HTERT RPE-1 (cell line): ENCODE data around the gene TLNRD1.
"Not testable (repeated sequence)": the region's sequence is repeated elsewhere in the genome, so short reads cannot be mapped to it uniquely, and the experiment has no call there.

ENCODE experiments used
- in situ Hi-C: fragments of 300-500 bp; cut with MboI; formaldehyde crosslinking; loops from 4 replicates; pipeline ENCODE4 v1.14.3; 2020; ENCODE audit warnings: low sequenced_read_pairs

TLNRD1 gene

GRCh38 chr15:81000624-81001151, at the start of gene TLNRD1:
TSS of gene TLNRD1 (plus strand) at chr15:81000923. CDS start at chr15:81002272, 1,349 bp downstream.
- in situ Hi-C loops = no loop called here

GRCh38 chr15:80951941-80952340, 48.8 kb upstream of the TLNRD1 start:
- in situ Hi-C loops = no loop called here

GRCh38 chr15:80953001-80953952, 47.4 kb upstream of the TLNRD1 start:
- in situ Hi-C loops = no loop called here

GRCh38 chr15:80953953-80954778, 46.6 kb upstream of the TLNRD1 start:
- in situ Hi-C loops = no loop called here

GRCh38 chr15:80955571-80956452, 44.9 kb upstream of the TLNRD1 start:
- in situ Hi-C loops = not testable (repeated sequence)

- in situ Hi-C loops = no loop called here
Observed at GRCh38 chr15:80957556-80957955, 43.2 kb upstream of the TLNRD1 start.

- in situ Hi-C loops = no loop called here
Observed at GRCh38 chr15:80957976-80958375, 42.7 kb upstream of the TLNRD1 start.

- in situ Hi-C loops = no loop called here
Observed at GRCh38 chr15:80958818-80959495, 41.8 kb upstream of the TLNRD1 start.

GRCh38 chr15:80965454-80965853, 35.3 kb upstream of the TLNRD1 start:
- in situ Hi-C loops = not testable (repeated sequence)

- in situ Hi-C loops = no loop called here
Observed at GRCh38 chr15:80966431-80967197, 34.1 kb upstream of the TLNRD1 start.

GRCh38 chr15:80967451-80967850, 33.3 kb upstream of the TLNRD1 start:
- in situ Hi-C loops = no loop called here

- in situ Hi-C loops = no loop called here
Observed at GRCh38 chr15:80967991-80968510, 32.7 kb upstream of the TLNRD1 start.

- in situ Hi-C loops = no loop called here
Observed at GRCh38 chr15:80969316-80969715, 31.4 kb upstream of the TLNRD1 start.

- in situ Hi-C loops = no loop called here
Observed at GRCh38 chr15:80970018-80970657, 30.6 kb upstream of the TLNRD1 start.

- in situ Hi-C loops = no loop called here
Observed at GRCh38 chr15:80970658-80971057, 30.1 kb upstream of the TLNRD1 start.

- in situ Hi-C loops = no loop called here
Observed at GRCh38 chr15:80971143-80971542, 29.6 kb upstream of the TLNRD1 start.

- in situ Hi-C loops = no loop called here
Observed at GRCh38 chr15:80972276-80972675, 28.4 kb upstream of the TLNRD1 start.

GRCh38 chr15:80974914-80975313, 25.8 kb upstream of the TLNRD1 start:
- in situ Hi-C loops = no loop called here
